Duodenal mucosa (tissue), 2 donors: ENCODE results near the gene PLEKHH1.
A peak's percentile ranks its signal among the peaks of the same experiment; 100 is the strongest.

Source experiments
- H3K27ac ChIP-seq: one replicate; pipeline ENCODE4 v1.7.0; 2013; ENCODE audit warnings: low read depth, low read length
- H3K27me3 ChIP-seq, 2 donors: one replicate each; pipeline ENCODE4 v1.7.0; 2013; ENCODE audit warnings: low read length in 2 of 2, control low read depth in 1 of 2; ENCODE audit not compliant: insufficient read depth in 2 of 2, control insufficient read depth in 1 of 2
- H3K36me3 ChIP-seq, 2 donors: one replicate each; pipeline ENCODE4 v1.7.0; 2013; ENCODE audit warnings: low read length in 2 of 2, control low read depth in 1 of 2; ENCODE audit not compliant: insufficient read depth in 2 of 2, control insufficient read depth in 1 of 2
- H3K4me1 ChIP-seq, 2 donors: one replicate each; pipeline ENCODE4 v1.7.0; 2013; ENCODE audit warnings: low read length in 2 of 2, control low read depth in 1 of 2; ENCODE audit not compliant: insufficient read depth in 2 of 2, control insufficient read depth in 1 of 2
- H3K4me3 ChIP-seq, 2 donors: one replicate each; pipeline ENCODE4 v1.7.0; 2013; ENCODE audit warnings: low read length in 2 of 2, low read depth in 1 of 2
- H3K9ac ChIP-seq, 2 donors: one replicate each; pipeline ENCODE4 v1.7.0; 2013; ENCODE audit warnings: low read length in 2 of 2, low read depth in 1 of 2
- H3K9me3 ChIP-seq, 2 donors: one replicate each; pipeline ENCODE4 v1.7.0; 2013; ENCODE audit warnings: low read length in 2 of 2, control low read depth in 1 of 2; ENCODE audit not compliant: control insufficient read depth in 1 of 2

PLEKHH1 gene

DNA sequence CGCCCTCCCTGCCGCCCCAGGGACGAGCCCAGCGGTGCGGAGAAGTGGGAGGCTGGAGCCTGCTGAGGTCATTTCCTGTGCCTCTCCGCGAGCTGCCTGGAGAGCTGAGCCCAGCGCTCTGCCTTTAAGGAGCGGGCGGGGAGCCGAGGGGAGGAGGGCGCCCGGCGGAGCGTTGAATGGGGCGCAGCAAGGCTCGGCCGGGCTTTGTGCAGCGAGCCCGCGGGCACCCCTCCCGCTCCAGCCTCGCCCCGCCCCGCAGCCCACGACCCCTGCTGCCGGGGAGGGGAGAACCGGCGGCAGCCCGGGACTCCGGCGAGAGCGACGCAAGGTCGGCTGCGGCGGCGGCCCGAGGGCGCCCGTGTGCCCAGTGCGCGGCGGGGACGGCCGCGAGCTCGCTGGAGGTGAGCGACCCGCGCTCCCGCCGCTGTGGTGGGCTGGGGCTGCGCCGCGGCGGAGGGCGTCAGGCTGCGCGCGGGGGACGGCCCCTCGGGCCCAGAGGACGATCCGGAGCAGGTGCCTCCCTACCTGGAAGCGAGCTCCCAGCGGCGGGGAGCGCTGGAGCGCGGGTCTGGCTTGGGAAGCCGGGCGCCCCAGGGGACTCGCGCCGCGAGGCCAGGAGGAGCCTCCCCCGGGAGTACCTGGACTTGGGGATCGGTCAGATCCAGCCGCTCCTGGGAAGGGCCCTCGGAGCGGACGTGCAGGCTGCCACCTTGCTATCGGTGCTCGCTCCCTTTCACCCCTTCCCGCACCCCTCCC is at the start of gene PLEKHH1:
TSS of gene PLEKHH1 (plus strand) at position 293 of the 756 bp plus-strand sequence. CDS start 8,578 bp downstream, outside the sequence.
- H3K27me3 ChIP-seq = no peaks in the 10 kb centered on the region
- peak within 1 kb of the TSS; percentile 69 to 87 for H3K9ac ChIP-seq

GRCh38 chr14:67483579-67484285 is 49.4 kb upstream of the PLEKHH1 start:
- peaks cover 28 to 35% of the 10 kb centered on the region in 2 donors for H3K4me1 ChIP-seq
- H3K27me3 ChIP-seq = no peaks in the 10 kb centered on the region
- peaks cover 0 to 36% of the 10 kb centered on the region in 2 donors for H3K36me3 ChIP-seq
- no peaks in the 10 kb centered on the region for H3K9me3 ChIP-seq
- H3K9ac ChIP-seq = no peak overlapping the region
- no peak overlapping the region for H3K4me3 ChIP-seq
- no peak overlapping the region for H3K27ac ChIP-seq

More for the DNA sequence above, at the start of gene PLEKHH1:
- Histone ChIP-seq H3K36me3 (no peaks in the 10 kb centered on the region), H3K9me3 (no peaks in the 10 kb centered on the region), H3K4me1 (peaks cover 5 to 9% of the 10 kb centered on the region in 2 donors), H3K4me3 (peak within 1 kb of the TSS; percentile 73 to 80), H3K27ac (peak within 1 kb of the TSS; percentile 82)

- H3K9ac ChIP-seq = no peak overlapping the region
- H3K4me1 ChIP-seq = peaks cover 32 to 33% of the 10 kb centered on the region in 2 donors
- H3K4me3 ChIP-seq = no peak overlapping the region
- H3K27me3 ChIP-seq = no peaks in the 10 kb centered on the region
- no peak overlapping the region for H3K27ac ChIP-seq
- no peaks in the 10 kb centered on the region for H3K9me3 ChIP-seq
- H3K36me3 ChIP-seq = peaks cover 0 to 34% of the 10 kb centered on the region in 2 donors
These were observed 47.5 kb upstream of the PLEKHH1 start for GRCh38 chr14:67485501-67486095.

DNA sequence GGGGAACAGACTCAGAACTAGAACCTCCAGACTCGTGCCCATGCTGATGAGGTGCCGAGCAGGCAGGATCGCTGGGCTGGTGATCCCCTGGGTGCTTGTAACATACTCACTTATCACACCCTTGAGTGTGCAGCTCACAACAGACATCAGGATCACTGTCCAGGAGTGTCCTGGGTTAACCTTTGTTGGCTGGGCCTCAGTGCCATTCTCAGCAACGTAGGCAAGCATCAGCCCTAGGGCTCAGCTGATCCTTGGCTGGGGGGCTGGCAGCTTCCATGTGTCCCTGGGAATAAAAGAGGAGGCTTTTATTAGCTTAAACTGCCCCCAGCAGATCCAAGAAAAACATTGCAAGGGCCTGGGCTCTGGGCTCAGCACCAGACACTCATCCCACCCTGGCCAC is 46.2 kb upstream of the PLEKHH1 start:
- Histone ChIP-seq H3K9me3 (no peaks in the 10 kb centered on the region), H3K9ac (no peak overlapping the region), H3K4me3 (no peak overlapping the region), H3K27me3 (no peaks in the 10 kb centered on the region), H3K27ac (no peak overlapping the region), H3K4me1 (peaks cover 32 to 33% of the 10 kb centered on the region in 2 donors), H3K36me3 (peaks cover 0 to 29% of the 10 kb centered on the region in 2 donors)

DNA sequence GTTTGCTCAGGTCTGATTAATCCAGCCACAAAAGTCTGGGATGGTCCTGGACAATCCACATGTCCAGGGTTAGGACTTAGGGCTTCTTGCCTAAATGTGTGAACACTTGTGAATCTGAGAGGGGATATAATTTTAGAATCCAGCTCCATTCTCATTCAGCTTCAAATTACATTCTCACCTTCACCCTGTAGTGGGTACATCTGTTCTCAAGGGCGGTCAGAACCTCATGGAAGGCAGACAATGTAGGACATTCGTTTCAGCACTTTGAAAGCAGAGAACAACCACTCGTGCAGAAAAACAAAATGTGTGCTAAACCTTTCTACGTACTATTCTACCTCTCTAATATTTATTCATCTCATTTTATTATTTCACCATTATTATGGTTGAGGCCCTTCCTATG is 45.8 kb upstream of the PLEKHH1 start:
- Histone ChIP-seq H3K9ac (peak overlapping the region in 1 of 2 donors; percentile 92), H3K4me1 (peaks cover 32 to 33% of the 10 kb centered on the region in 2 donors), H3K27ac (no peak overlapping the region), H3K9me3 (no peaks in the 10 kb centered on the region), H3K36me3 (peaks cover 0 to 29% of the 10 kb centered on the region in 2 donors), H3K4me3 (peak overlapping the region; percentile 78 to 80), H3K27me3 (no peaks in the 10 kb centered on the region)

DNA sequence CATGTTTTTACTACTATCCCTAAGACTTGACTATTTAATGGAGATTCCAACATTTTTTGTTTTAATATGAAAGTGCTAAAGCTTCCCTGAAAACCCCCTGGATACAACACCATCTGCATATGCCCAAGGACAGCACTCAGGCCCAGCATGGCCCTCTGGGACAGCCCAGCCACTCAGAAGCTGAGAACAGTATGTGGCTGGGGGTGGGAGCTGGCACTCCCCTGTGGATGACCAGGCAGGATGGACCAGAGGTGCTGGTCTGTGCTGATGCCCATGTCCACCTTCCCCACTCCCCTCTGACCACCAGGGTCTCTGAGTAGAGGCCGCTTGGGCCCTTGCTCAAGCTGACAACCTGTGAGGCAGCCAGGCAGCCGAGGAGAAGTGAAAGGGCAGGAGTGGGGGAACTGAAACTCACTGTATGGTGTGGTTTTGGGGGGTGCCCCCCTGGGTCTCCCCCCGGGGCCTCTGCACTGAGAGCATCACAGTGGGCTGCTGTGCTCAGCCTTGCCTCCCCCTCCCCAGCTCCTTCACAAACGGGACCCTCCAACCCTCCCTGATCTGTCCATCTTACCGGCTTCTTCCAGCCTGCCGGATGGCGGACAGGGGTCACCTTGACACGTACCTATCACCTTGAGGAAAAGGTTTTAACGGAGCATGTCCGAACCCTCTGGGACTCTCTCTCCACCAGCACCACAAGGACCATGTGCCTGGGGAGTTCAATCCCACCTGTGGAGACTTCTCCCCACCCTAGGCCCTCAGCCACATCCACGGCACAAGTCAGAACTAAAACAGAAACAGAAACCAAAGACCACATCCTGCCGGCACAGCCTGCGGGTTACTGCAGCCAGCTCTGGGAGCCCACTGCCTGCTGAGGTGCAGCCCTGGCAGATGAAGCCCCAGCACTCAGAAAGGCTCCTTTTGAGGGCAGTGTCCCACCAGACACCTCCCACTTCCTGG is 44.9 kb upstream of the PLEKHH1 start, which contains the start of gene TMEM229B:
TSS of gene TMEM229B (minus strand) at position 785 of the 957 bp plus-strand sequence. CDS start 14,798 bp downstream, outside the sequence.
- H3K27me3 ChIP-seq = no peaks in the 10 kb centered on the region
- H3K36me3 ChIP-seq = peaks cover 0 to 26% of the 10 kb centered on the region in 2 donors
- H3K4me3 ChIP-seq = peak within 1 kb of the TSS; percentile 78 to 80
- H3K27ac ChIP-seq = peak within 1 kb of the TSS; percentile 74
- H3K4me1 ChIP-seq = peaks cover 30 to 33% of the 10 kb centered on the region in 2 donors
- H3K9ac ChIP-seq = peak within 1 kb of the TSS; percentile 84 to 92
- peaks cover 4 to 6% of the 10 kb centered on the region in 2 donors for H3K9me3 ChIP-seq

DNA sequence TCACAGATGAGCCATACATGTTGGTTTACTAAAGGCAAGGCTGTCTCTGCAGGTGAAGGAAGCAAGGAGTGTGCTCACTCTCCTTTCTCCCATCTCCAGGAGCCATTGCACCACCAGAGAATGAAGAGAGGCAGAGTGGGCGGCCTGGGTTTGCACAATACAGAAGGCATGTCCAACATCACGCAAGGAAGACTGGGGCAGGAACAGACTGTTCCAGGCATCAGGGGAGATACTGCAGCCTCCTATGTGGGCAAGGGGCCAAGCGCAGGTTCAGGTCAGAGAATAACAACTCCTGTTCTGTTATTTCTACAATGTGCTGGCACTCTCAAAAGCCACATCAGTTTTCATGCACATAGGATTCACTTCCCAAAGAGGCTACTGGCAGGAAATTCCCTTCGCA is 42.9 kb upstream of the PLEKHH1 start:
- Histone ChIP-seq H3K4me1 (peaks cover 20 to 23% of the 10 kb centered on the region in 2 donors), H3K27me3 (no peaks in the 10 kb centered on the region), H3K9ac (no peak overlapping the region), H3K36me3 (peaks cover 0 to 17% of the 10 kb centered on the region in 2 donors), H3K4me3 (no peak overlapping the region), H3K9me3 (peaks cover 15 to 17% of the 10 kb centered on the region in 2 donors), H3K27ac (no peak overlapping the region)

- Histone ChIP-seq H3K36me3 (peaks cover 0 to 7% of the 10 kb centered on the region in 2 donors), H3K27ac (no peak overlapping the region), H3K4me1 (peaks cover 20 to 23% of the 10 kb centered on the region in 2 donors), H3K4me3 (no peak overlapping the region), H3K27me3 (no peaks in the 10 kb centered on the region), H3K9me3 (peaks cover 15 to 17% of the 10 kb centered on the region in 2 donors), H3K9ac (no peak overlapping the region)
These were observed 41.8 kb upstream of the PLEKHH1 start for GRCh38 chr14:67491285-67491684.

DNA sequence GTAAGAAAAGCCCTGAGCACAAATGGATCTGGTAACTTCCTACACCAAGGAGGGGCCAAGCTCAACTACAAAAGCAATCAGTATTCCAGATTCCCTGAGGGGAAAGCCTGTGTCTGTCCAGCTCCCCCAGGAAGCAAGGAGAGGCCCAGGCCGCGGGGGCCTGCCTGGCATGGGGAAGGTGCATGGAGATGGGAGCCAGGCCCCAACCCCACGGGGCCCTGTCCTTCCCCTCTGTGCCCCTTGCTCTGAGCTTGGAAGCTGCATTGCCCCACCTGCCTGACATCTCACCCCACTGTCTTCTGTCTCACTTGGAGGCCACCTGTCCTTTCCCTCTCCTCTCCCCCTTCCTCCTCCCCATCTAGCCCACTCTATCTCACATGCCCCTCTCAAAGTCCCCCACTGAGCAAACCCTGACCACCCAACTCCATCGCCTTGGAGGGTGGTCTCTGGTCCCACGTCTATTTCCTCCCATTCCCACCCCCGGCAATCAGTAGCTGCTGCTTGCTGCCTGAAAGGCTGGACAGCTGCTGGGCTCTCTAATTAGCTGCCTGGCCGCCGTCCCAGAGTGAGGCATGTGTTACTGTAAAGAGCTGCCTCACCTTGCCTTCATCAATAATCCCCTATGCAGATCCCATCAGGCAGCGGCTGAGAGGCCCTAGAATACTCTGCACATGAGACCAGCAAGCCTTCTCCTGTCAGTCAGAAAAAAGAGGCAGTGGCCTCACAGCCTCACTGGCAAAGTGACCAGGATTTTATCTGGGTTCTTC is 41.2 kb upstream of the PLEKHH1 start:
- Histone ChIP-seq H3K27me3 (no peaks in the 10 kb centered on the region), H3K4me1 (peaks cover 20 to 23% of the 10 kb centered on the region in 2 donors), H3K27ac (no peak overlapping the region), H3K9ac (no peak overlapping the region), H3K9me3 (peaks cover 15 to 17% of the 10 kb centered on the region in 2 donors), H3K4me3 (no peak overlapping the region), H3K36me3 (peaks cover 0 to under 1% of the 10 kb centered on the region in 2 donors)
